Embryonic facial prominence (tissue), 1 donor: ENCODE results near the gene BLOC1S2.
"Not testable (repeated sequence)": the region's sequence is repeated elsewhere in the genome, so short reads cannot be mapped to it uniquely, and the experiment has no call there.

Source experiments
- DNase-seq: peaks from one replicate; pipeline ENCODE4 v3.0.0-alpha.2; 2016; ENCODE audit errors: extremely low spot score

BLOC1S2 gene

DNA sequence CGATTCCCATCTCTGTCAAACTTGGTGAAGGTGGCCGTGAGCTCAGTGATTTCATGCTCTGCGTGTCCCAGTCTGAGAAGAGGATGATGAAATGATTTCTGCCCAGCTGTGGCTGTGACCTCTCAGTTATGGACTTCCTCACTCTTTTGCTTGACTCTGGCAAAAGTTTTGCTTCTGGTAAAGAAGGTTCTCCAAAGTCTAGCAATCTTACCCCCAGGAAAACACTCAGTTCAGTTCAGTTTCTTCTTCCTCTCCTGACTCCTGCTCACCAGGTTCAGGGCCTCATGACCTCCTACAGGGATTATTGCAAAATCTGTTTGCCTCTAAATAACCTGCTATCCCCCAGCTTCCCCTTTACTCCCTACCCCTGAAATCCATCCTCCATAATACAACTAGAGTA, 4.9 kb upstream of the BLOC1S2 start:
- no peak for DNase-seq

GRCh38 chr10:100289641-100290040, 3.2 kb upstream of the BLOC1S2 start:
- no peak for DNase-seq

DNA sequence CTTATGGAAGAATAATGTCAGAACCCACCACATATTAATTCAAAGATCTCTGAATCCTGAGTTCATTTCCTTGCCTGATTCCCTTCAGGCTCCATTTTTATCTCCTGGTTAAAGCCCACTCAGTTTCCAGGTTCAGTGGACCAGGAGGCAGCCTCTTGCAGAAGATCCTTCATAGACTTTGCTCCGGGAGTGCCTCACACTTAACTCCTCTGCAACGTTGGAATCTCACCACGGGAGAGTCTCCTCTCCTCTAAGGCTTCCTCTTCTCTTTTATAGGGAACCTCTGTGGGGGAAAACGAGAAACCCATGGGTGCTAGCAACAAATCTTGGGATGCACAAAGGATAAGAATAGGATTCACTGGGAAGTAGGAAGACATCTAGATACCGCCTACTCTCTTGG, 1.7 kb upstream of the BLOC1S2 start:
- no peak for DNase-seq

DNA sequence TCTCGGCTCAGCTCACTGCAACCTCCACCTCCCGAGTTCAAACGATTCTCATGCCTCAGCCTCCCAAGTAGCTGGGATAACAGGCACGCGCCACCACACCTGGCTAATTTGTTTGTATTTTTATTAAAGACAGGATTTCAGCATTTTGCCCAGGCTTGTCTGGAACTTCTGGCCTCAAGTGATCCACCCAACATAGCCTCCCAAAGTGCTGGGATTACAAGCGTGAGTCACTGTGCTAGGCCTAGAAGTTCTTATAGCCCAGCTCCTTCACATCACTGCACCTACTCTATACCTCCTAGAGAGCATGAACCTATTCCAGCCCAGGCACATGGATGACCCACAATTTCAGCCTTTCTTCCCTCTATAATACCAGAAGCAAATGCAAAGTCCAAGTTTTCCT, 1.3 kb upstream of the BLOC1S2 start:
- no peak for DNase-seq

DNA sequence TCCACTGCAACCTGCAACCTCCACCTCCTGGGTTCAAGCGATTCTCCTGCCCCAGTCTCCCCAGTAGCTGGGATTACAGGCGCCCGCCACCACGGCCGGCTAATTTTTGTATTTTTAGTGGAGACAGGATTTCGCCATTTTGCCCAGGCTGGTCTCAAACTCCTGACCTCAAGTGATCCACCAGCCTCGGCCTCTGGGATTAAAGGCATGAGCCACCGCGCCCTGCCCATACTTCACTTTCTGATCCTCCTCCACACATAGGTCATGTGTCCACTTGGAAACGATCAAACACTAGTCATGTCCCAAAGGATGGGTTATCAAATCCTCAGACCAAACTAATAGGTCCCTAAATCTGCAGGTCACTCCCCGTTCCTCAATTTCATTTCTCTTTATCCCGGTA, 1.2 kb downstream of the BLOC1S2 start:
- DNase-seq = not testable (repeated sequence)

- DNase-seq = no peak
Observed at GRCh38 chr10:100282907-100283306, 3.6 kb downstream of the BLOC1S2 start.

GRCh38 chr10:100276971-100277370, 9.5 kb downstream of the BLOC1S2 start:
- DNase-seq = not testable (repeated sequence)

DNA sequence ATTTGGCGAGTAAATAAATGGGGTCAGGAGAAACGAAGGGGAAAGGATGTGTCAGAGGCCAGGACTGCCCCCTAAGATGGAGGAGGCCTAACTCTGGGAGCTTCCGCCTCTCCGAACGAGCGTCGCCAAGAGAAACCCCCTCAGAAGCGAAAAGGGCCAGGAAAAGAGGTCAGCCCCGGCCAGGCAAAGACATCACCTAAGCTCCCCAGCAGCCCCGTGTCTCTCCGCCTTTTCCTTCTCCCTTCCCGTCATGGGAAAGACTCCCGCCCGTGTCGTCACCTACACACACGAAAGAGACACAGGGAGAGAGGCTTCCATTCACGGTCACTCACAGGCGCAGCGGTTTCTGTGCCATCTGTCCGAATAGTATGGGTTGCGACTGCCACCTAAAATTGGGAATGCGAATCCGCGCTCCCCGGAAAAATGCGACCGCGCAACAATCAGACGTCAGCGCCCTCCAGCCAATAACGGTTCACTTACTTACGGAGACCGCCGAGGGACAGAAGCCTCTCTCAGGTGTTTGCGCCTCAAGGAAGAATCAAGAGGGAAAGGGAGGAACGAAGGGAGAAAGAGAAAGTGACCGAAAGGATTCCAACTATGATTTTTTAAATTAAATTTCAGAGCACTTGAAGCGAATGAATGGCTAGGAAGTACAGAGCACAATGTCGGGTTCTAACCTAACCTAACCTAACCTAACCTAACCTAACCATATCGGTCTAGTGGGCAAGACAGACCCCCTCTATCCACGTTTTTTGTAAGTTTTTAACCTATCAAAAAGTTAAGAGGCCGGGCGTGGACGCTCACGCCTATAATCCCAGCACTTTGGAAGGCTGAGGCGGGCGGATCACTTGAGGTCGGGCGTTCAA, 19.0 kb downstream of the BLOC1S2 start, which contains the start of gene CWF19L1:
CWF19L1 (minus strand) TSS at position 400 of the 866 bp plus-strand sequence; CDS start at position 355, 45 bp downstream.
- DNase-seq = peak; percentile 87

- DNase-seq = no peak
Observed at GRCh38 chr10:100265821-100266485, 20.5 kb downstream of the BLOC1S2 start.

GRCh38 chr10:100254191-100254590, 32.3 kb downstream of the BLOC1S2 start:
- DNase-seq = no peak

GRCh38 chr10:100253041-100253440, 33.4 kb downstream of the BLOC1S2 start:
- DNase-seq = no peak

- no peak for DNase-seq
Observed at GRCh38 chr10:100248820-100249219, 37.7 kb downstream of the BLOC1S2 start.

DNA sequence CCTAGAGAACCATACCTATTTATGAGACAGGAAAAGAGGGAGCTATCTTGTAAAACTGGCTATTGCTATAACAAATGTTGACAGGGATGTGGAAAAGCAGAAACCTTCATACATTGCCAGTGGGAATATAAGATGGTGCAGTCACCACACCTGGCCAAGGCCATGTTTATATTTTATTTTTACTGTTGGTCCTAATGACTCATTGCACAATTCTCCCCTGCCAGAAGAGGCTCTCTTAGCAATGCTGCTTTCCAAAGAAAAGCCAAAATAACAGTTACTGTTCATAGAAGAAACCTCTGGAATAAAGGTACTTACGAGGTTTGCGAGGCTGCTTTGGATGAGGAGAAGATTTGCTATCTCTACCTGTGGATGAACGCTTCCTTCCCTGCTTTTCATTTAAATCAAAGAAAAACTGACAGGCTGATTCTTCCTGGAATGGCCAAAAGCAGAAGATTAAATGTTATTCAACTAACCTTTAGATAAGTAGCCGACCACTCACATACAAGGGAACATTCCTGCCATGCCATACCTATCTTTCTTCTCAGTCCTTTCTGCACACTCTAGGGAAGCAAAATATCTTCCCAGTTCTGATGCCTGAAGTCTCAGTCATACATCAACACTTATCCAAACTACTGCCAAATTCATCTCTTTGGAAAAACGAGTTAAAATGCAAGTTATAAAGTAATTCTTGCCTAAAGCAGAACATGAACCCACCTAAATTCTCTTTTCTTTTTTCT, 40.8 kb downstream of the BLOC1S2 start:
- no peak for DNase-seq

DNA sequence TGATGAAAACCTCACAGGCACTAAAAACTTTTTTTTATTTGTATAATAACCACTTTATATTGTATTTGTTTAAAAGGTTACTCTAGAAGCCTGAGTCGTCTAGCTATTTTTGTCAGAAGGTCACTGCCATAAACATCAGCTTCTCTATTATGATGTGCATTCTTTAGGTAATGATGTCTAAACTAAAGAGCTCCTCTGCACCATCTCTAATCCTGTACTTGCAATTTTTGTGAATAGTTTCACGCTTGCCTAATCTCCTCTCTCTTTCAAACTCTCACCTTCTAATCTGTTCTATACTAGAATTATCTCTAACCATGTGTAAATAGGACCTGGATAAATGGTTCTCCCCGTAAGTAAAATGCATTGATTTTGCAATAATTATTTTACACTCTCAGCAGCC, 46.6 kb downstream of the BLOC1S2 start:
- no peak for DNase-seq

DNA sequence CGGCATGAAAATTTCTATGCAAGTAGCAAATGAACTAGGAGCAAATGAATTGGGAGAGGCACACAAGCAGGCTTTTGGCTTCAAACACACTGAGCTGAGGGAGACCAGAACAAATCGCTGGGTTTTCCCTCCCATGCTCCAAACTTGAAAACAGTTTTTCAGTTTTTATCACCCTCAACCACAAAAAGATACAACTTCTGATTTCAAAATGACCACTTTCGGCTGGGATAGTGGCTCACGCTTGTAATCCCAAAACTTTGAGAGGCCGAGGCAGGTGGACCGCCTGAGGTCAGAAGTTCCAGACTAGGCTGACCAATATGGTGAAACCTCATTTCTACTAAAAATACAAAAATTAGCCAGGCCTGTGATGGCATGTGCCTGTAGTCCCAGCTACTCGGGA, 48.1 kb downstream of the BLOC1S2 start:
- no peak for DNase-seq

DNA sequence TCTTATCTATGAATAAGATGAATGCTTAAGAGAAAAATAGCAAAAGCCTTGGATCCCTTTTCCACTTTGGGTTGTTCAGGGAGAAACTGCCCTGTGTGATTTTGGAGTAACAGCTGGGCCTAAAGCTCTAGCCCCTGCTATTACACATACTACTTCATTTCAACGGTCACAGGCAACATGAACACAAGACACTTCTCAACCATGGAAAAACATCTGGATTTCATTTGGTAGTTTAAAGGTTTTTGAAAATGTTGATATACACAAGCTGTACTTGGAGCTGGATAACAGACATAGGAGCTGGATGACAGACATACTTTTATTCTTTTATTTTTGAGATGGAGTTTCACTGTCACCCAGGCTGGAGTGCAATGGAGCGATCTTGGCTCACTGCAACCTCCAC, 54.4 kb downstream of the BLOC1S2 start:
- no peak for DNase-seq

DNA sequence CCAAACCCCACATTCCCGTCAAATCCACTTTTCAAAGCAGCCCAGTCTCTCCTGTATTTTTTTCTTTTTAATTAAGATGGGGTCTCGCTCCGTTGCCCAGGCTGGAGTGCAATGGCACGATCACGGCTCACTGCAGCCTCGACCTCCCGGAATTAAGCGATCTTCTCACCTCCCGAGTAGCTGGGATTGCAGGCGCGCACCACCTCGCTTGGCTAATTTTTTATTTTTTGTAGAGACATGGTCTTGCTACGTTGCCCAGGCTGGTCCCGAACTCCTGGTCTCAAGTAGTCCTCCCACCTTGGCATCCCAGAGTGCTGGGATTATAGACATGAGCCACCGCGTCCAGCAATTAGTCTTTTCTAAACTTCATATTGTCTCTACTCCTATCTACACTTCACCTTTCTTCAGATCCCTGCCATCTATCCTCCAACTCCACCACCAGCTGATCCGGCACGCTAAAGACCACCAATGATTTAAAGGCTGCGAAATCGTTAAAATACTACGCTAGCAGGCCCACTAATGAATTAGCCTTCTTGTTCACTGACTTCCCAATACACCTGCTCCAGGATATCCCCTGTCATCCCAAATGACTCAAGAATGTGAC, 56.6 kb downstream of the BLOC1S2 start:
- no peak for DNase-seq

DNA sequence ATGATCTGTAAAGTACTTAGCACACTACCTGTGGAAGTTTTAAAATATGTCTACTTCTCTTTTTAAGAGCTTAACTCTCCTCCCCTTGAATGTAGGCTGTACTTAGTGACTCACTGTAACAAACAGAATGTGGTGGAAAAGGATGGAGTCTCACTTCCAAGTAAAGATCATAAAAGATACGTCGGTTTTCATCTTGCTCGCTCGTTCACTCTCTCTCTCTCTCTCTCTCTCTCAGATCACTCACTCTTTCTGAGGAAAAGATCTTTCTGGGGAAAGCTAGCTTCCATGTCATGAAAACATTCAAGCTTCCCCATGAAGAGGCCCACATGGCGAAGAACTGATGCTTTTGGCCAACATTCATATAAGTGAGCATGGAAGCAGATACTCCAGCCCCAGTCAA, 62.6 kb downstream of the BLOC1S2 start:
- no peak for DNase-seq
